ENCODE measurements around the gene KCNQ2.
"Not testable (repeated sequence)": the region's sequence is repeated elsewhere in the genome, so short reads cannot be mapped to it uniquely, and the experiment has no call there.

Gene KCNQ2

DNA sequence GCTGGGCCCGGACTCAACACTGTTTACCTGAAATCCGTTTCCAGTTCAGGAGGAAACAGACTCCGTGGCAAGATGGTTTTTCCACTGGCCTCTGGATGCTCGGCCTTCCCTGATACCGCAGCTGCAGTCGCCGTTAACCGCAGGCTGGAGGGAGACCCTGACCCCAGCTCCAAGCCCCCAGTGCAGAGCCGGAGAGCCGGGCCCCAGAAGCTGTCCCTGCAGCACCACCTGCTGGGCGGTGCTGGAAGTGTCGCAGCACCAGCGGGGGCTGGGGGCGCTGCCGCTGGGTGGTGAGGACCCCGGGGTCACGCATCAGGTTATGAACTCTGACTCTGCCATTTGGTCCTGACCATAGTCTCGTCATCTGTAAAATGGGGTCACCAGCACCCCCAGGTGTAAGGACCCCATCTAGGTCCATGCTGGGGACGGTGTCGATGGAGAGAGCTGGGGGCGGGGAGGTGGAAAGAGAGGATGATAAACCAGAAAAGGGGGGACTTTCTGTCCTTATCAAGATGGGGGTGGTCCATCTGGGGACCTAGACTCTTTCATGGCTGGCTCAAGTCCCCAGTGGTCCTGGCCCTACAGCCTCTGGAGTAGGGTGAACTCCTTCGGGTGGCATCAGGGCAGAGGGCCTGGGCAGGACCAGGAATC, 90.5 kb downstream of the KCNQ2 start:
- Mint-ChIP-seq H3K4me3 (no peak overlapping the region), H3K4me1 (no peaks in the 10 kb centered on the region), H3K27me3 (peaks cover 15% of the 10 kb centered on the region)

DNA sequence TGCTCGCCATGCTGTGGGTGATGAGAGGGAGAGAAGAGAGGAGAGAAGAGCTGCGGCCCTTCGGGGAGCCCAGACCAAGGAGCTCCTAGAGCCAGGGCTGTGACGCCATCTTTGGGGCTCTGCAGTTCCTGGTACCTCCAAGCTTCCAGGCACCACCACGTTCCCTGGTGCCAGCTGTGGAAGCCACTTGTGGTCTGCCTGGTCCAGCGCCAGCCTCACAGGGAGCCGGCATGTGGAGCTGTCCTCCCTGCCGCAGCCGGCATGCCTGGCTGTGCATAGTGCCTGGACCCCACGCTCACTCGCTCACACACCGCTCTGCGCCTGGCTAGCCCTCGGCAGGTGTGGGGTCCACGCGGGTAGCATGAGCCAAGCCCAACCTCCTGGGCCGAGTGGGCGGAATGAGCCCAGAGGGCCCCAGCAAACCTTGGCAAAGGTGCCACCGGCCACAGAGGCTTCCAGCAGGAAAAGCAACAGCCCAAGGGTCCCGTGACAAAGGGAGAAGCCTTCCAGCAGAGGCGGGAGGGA, 92.0 kb downstream of the KCNQ2 start:
- no peak overlapping the region for H3K27ac Mint-ChIP-seq
- H3K4me1 Mint-ChIP-seq, result no peaks in the 10 kb centered on the region
- H3K9me3 Mint-ChIP-seq, result peaks cover 3% of the 10 kb centered on the region
- no peak overlapping the region for H3K4me3 Mint-ChIP-seq
- H3K27me3 Mint-ChIP-seq, result peaks cover 20% of the 10 kb centered on the region
- no peaks in the 10 kb centered on the region for H3K36me3 Mint-ChIP-seq

More for the DNA sequence above, 90.5 kb downstream of the KCNQ2 start:
- no peaks in the 10 kb centered on the region for H3K36me3 Mint-ChIP-seq
- no peak overlapping the region for H3K27ac Mint-ChIP-seq
- peaks cover 4% of the 10 kb centered on the region for H3K9me3 Mint-ChIP-seq

DNA sequence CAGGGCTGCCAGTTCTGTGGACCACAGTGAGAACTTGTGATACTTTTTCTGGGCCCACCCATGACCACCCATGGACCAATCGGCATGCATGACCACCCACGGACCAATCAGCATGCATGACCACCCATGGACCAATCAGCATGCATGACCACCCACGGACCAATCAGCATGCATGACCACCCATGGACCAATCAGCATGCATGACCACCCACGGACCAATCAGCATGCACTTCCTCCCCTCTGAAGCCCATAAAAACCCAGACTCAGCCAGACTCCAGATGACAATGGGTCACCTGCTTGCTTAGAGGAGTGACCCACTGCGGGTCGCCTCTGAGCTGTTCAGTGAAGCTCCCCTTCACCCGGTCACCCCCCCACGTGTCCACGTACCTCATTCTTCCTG, 92.6 kb downstream of the KCNQ2 start:
- not testable (repeated sequence) for H3K36me3 Mint-ChIP-seq, H3K4me1 Mint-ChIP-seq, H3K4me3 Mint-ChIP-seq, H3K9me3 Mint-ChIP-seq, H3K27ac Mint-ChIP-seq
- peaks cover 17% of the 10 kb centered on the region for H3K27me3 Mint-ChIP-seq

- Mint-ChIP-seq H3K27ac (no peak overlapping the region), H3K27me3 (peaks cover 17% of the 10 kb centered on the region), H3K36me3 (no peaks in the 10 kb centered on the region), H3K4me1 (no peaks in the 10 kb centered on the region), H3K9me3 (no peaks in the 10 kb centered on the region), H3K4me3 (no peak overlapping the region)
Observed at GRCh38 chr20:63379296-63379695, 93.2 kb downstream of the KCNQ2 start.

- H3K27me3 Mint-ChIP-seq, result peaks cover 19% of the 10 kb centered on the region
- H3K36me3 Mint-ChIP-seq, result no peaks in the 10 kb centered on the region
- H3K9me3 Mint-ChIP-seq, result no peaks in the 10 kb centered on the region
- H3K27ac Mint-ChIP-seq, result no peak overlapping the region
- no peak overlapping the region for H3K4me3 Mint-ChIP-seq
- no peaks in the 10 kb centered on the region for H3K4me1 Mint-ChIP-seq
Observed at GRCh38 chr20:63378626-63379025, 93.8 kb downstream of the KCNQ2 start.

GRCh38 chr20:63377951-63378381, 94.5 kb downstream of the KCNQ2 start:
- no peaks in the 10 kb centered on the region for H3K4me1 Mint-ChIP-seq
- H3K9me3 Mint-ChIP-seq, result no peaks in the 10 kb centered on the region
- peaks cover 19% of the 10 kb centered on the region for H3K27me3 Mint-ChIP-seq
- H3K27ac Mint-ChIP-seq, result no peak overlapping the region
- H3K36me3 Mint-ChIP-seq, result no peaks in the 10 kb centered on the region
- no peak overlapping the region for H3K4me3 Mint-ChIP-seq

DNA sequence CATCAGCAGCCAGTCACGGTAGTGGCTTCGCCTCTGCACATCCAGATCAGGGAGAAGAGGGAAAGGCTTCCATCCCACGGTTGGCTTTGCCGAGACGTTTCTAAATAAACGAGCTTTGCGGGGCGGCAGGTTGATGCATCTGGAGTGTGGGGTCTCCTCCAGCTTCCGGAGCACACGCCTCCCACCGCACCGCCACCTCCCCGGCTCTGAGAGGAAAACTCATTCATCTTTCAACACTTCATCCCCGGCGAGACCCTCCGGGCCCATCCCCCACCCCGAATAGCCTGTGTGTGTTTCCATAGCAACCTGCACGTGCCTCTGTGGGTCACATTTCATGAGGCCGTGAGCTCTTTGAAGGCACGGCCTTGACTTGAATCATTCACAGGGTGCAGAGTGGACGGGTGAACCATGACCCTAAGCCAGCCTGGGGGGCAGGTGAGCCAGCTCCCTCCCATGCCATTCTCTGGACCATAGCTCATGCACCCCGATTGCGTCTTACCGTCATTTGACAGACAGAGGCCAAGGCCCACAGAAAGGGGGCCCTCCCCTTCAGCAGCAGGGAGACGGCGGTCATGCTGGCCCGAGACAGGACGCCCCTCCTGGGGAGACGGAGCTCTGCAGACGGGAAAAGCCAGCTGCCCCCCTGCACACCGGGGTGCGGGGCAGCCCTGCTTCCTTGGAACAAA, 95.1 kb downstream of the KCNQ2 start:
- no peaks in the 10 kb centered on the region for H3K36me3 Mint-ChIP-seq
- no peaks in the 10 kb centered on the region for H3K9me3 Mint-ChIP-seq
- H3K27ac Mint-ChIP-seq, result no peak overlapping the region
- peaks cover 19% of the 10 kb centered on the region for H3K27me3 Mint-ChIP-seq
- no peak overlapping the region for H3K4me3 Mint-ChIP-seq
- no peaks in the 10 kb centered on the region for H3K4me1 Mint-ChIP-seq

- no peak overlapping the region for H3K4me3 Mint-ChIP-seq
Observed at GRCh38 chr20:63376283-63377250, 95.9 kb downstream of the KCNQ2 start.

GRCh38 chr20:63375438-63375837, 97.0 kb downstream of the KCNQ2 start:
- H3K36me3 Mint-ChIP-seq, result no peaks in the 10 kb centered on the region
- H3K9me3 Mint-ChIP-seq, result no peaks in the 10 kb centered on the region
- H3K4me1 Mint-ChIP-seq, result no peaks in the 10 kb centered on the region
- peaks cover 17% of the 10 kb centered on the region for H3K27me3 Mint-ChIP-seq
- H3K27ac Mint-ChIP-seq, result no peak overlapping the region
- no peak overlapping the region for H3K4me3 Mint-ChIP-seq

More at GRCh38 chr20:63376283-63377250, 95.9 kb downstream of the KCNQ2 start:
- H3K27ac Mint-ChIP-seq, result no peak overlapping the region
- H3K36me3 Mint-ChIP-seq, result no peaks in the 10 kb centered on the region
- H3K27me3 Mint-ChIP-seq, result peaks cover 19% of the 10 kb centered on the region
- H3K9me3 Mint-ChIP-seq, result no peaks in the 10 kb centered on the region
- no peaks in the 10 kb centered on the region for H3K4me1 Mint-ChIP-seq

DNA sequence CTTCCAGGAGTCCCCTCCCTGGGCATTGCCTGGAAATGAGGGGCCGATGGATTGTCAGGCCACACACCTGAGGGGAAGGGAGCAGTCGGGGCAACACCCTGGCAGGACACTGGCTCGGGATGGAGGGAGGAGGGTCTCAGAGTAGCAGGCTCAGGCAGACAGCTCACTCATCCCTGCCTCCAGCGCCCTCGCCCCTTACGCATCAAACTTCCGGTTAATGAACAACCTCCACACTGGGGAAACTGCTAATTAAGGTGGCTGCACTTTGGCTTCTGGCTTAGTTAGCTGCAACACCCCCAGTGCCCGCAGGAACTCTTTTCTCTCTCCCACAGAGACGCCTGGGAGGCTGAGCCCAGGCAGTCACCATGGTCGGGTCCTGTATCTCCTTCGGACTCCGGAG, 98.0 kb downstream of the KCNQ2 start:
- Mint-ChIP-seq H3K9me3 (no peaks in the 10 kb centered on the region), H3K27me3 (peaks cover 17% of the 10 kb centered on the region), H3K36me3 (no peaks in the 10 kb centered on the region), H3K4me1 (no peaks in the 10 kb centered on the region), H3K27ac (no peak overlapping the region), H3K4me3 (no peak overlapping the region)

DNA sequence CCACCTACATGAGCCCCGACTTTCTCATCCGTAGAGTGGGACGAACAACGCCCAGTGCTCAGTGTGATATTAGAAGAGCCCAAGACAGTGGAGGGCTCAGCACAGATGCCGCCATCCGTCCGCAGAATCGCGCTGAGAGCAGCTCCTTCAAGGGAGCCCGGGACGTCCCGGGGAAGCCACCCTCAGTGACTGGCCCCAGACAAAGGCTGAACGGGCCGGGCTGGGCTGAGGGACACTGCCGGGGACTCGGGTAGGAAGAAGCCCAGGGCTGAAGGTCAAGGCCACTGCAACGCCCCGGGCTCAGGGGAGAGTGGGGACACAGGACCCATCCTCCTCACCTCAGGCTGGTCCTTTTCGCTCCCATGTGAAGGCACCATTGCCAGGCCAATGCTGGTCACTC, 98.5 kb downstream of the KCNQ2 start:
- no peaks in the 10 kb centered on the region for H3K36me3 Mint-ChIP-seq
- H3K27me3 Mint-ChIP-seq, result peaks cover 15% of the 10 kb centered on the region
- H3K4me1 Mint-ChIP-seq, result no peaks in the 10 kb centered on the region
- H3K9me3 Mint-ChIP-seq, result no peaks in the 10 kb centered on the region
- H3K4me3 Mint-ChIP-seq, result no peak overlapping the region
- no peak overlapping the region for H3K27ac Mint-ChIP-seq

GRCh38 chr20:63372971-63373885, 99.2 kb downstream of the KCNQ2 start:
- Mint-ChIP-seq H3K9me3 (no peaks in the 10 kb centered on the region), H3K27ac (no peak overlapping the region), H3K4me1 (no peaks in the 10 kb centered on the region), H3K27me3 (peaks cover 11% of the 10 kb centered on the region), H3K4me3 (no peak overlapping the region), H3K36me3 (no peaks in the 10 kb centered on the region)

GRCh38 chr20:63371291-63371865, 101.1 kb downstream of the KCNQ2 start:
- Mint-ChIP-seq H3K27me3 (peaks cover 7% of the 10 kb centered on the region), H3K27ac (no peak overlapping the region), H3K36me3 (no peaks in the 10 kb centered on the region), H3K9me3 (no peaks in the 10 kb centered on the region), H3K4me1 (no peaks in the 10 kb centered on the region), H3K4me3 (no peak overlapping the region)

- no peaks in the 10 kb centered on the region for H3K9me3 Mint-ChIP-seq
Observed at GRCh38 chr20:63370618-63371187, 101.8 kb downstream of the KCNQ2 start.

More at GRCh38 chr20:63370618-63371187, 101.8 kb downstream of the KCNQ2 start:
- peaks cover 2% of the 10 kb centered on the region for H3K27me3 Mint-ChIP-seq
- H3K27ac Mint-ChIP-seq, result no peak overlapping the region
- no peak overlapping the region for H3K4me3 Mint-ChIP-seq
- no peaks in the 10 kb centered on the region for H3K4me1 Mint-ChIP-seq
- H3K36me3 Mint-ChIP-seq, result no peaks in the 10 kb centered on the region

Measured in activated naive CD4-positive, alpha-beta T cell treated with anti-CD3 and anti-CD28 coated beads, Interleukin-2, amount 50 U/mL, for 24 hours (primary cell).